Activated CD4-positive, alpha-beta memory T cell treated with anti-CD3 and anti-CD28 coated beads, Interleukin-2, amount 10 ng/mL, durations not matched to agents 7 days and 5 days (primary cell): ENCODE data around the gene CMYA5. TPM values are rescaled to one million over a fixed set of nuclear protein-coding genes. Genes with fewer than 3 reads are reported as not detected.
"Not testable (repeated sequence)": the region's sequence is repeated elsewhere in the genome, so short reads cannot be mapped to it uniquely, and the experiment has no call there.

ENCODE experiments used
- CTCF ChIA-PET: fragments of 350-600 bp; sonication (Branson Sonifier 250); formaldehyde crosslinking; loops from one replicate; lab custom pipeline; 2021; ENCODE audit warnings: antibody characterized with exemption, inconsistent platforms; lab: Charles Lee
- POLR2A ChIA-PET: fragments of 350-600 bp; sonication (Branson Sonifier 250); formaldehyde crosslinking; loops from one replicate; lab custom pipeline; 2021; ENCODE audit warnings: antibody characterized with exemption; lab: Charles Lee
- DNase-seq: peaks from one replicate; pipeline ENCODE4 v3.0.0-alpha.2; 2020
- H3K27ac Mint-ChIP-seq: one replicate; pipeline ENCODE4 v1.8.0; 2021; ENCODE audit warnings: mild to moderate bottlenecking, mixed read lengths
- H3K27me3 Mint-ChIP-seq: one replicate; pipeline ENCODE4 v1.8.0; 2021; ENCODE audit warnings: mixed read lengths
- H3K36me3 Mint-ChIP-seq: one replicate; pipeline ENCODE4 v1.8.0; 2021; ENCODE audit warnings: low read depth, mixed read lengths
- H3K4me1 Mint-ChIP-seq: one replicate; pipeline ENCODE4 v1.8.0; 2021; ENCODE audit warnings: mixed read lengths
- H3K4me3 Mint-ChIP-seq: one replicate; pipeline ENCODE4 v1.8.0; 2021; ENCODE audit warnings: mild to moderate bottlenecking, mixed read lengths
- H3K9me3 Mint-ChIP-seq: one replicate; pipeline ENCODE4 v1.8.0; 2021; ENCODE audit warnings: mixed read lengths
- total RNA-seq, 2 experiments: library from RNA; stranded (reverse); gene quantifications; one replicate each; pipeline ENCODE4 v1.2.3, GENCODE V29; 2021

Gene CMYA5
- total RNA-seq: under 1 TPM; 0.08 to 0.10 TPM

DNA sequence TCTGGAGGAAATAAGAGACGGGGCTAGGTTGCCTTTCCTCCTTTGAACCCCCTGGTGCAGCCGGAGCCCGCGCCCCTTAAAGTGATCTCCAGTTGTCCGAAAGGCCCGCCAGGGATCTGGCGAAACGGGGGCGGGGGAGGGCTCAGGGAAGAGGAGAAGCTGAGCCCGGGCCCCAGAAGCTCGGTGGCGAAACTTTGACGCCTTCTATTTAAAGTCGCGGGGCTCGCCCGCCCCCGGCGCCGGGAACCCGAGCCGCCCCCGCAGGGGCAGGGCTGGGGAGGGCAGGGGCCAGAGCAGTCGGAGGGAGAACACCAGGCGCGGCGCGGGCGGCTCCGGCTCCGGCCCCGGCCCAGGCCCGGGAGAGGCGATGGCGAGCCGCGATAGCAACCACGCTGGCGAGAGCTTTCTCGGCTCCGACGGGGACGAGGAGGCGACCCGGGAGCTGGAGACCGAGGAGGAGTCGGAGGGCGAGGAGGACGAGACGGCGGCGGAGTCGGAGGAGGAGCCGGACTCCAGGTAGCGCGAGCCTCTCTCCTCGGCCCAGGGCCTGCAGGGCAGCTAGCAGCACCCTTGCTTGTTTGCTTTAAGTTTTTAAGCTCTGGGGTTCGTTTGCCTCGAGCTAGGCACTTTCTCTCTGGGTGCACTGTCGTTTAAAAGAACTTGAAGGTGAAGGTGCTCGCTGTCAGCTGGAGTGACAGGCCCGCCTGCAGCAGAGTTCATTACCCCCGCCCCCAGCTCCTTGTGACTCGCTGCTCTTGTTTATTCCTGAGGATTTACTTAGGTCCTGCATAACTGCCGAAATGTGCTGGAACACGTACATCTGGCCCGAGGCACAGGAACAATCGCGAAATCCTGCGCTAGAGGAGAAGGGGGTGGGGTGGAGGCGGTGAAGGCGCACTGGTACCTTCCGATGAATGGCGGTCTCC lies at the start of gene CMYA5:
Gene CMYA5 (plus strand): TSS at position 296 of the 926 bp plus-strand sequence. CDS start 72 bp downstream, at position 368.
- CTCF ChIA-PET: interaction anchor here (0.7 kb wide), 1 partner anchor 229 kb away, joined by 3 read pairs; no protein-coding TSS in a partner anchor
- Mint-ChIP-seq H3K4me3 (no peak within 1 kb of the TSS), H3K9me3 (peaks cover 3% of the 10 kb centered on the region), H3K4me1 (peaks cover 10% of the 10 kb centered on the region), H3K27me3 (peaks cover 2% of the 10 kb centered on the region), H3K36me3 (peaks cover 31% of the 10 kb centered on the region), H3K27ac (no peak within 1 kb of the TSS)
- POLR2A ChIA-PET: no interaction called here
- DNase-seq: no peak

DNA sequence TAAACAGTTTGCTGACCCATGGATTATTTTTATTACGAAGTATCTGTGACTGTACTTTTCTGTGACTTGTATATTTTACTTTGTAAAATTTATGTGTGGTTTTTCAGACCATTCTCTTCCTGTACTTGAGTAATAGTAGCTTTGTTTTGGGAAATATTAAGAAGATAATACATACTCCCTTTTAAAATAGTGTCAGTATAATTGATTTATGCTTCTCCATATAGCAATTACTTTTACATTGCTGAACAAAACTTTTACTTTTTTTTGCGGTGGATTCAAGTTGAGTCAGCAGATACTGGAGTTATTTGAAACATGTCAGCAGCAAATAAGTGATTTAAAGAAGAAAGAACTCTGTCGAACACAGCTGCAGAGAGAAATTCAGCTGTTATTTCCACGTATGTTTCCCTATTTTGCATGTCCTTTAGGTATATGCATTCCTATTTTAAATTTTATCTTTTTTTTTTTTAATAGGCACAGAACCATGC lies 49.0 kb upstream of the CMYA5 start:
- ChIA-PET CTCF (no interaction called here), POLR2A (no interaction called here)
- no peak overlapping the region for H3K27ac Mint-ChIP-seq
- H3K27me3 Mint-ChIP-seq: no peaks in the 10 kb centered on the region
- H3K4me3 Mint-ChIP-seq: no peak overlapping the region
- peaks cover 8% of the 10 kb centered on the region for H3K4me1 Mint-ChIP-seq
- no peak for DNase-seq
- H3K9me3 Mint-ChIP-seq: no peaks in the 10 kb centered on the region
- H3K36me3 Mint-ChIP-seq: peaks cover 45% of the 10 kb centered on the region

DNA sequence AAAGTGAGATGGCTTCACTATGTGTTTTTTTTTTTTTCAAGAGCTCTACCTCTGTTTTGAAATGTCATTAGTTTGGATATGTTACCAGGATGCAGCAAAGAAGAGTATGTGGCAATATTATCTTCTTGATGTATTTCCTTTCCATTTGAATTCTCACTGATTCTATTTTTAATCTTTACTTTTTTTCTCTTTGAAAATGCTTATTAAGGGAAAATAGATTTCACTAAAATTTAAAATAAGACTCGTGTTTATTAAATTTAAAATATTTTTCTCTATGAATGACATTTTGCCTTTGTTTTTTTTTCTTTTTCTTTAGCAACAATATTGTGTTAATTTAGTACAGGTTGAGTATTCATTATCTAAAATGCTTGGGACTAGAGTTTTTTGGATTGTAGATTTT lies 48.2 kb upstream of the CMYA5 start:
- no peaks in the 10 kb centered on the region for H3K27me3 Mint-ChIP-seq
- H3K27ac Mint-ChIP-seq: no peak overlapping the region
- peaks cover 8% of the 10 kb centered on the region for H3K4me1 Mint-ChIP-seq
- H3K9me3 Mint-ChIP-seq: no peaks in the 10 kb centered on the region
- H3K36me3 Mint-ChIP-seq: peaks cover 50% of the 10 kb centered on the region
- ChIA-PET POLR2A (no interaction called here), CTCF (no interaction called here)
- no peak overlapping the region for H3K4me3 Mint-ChIP-seq
- DNase-seq: no peak

DNA sequence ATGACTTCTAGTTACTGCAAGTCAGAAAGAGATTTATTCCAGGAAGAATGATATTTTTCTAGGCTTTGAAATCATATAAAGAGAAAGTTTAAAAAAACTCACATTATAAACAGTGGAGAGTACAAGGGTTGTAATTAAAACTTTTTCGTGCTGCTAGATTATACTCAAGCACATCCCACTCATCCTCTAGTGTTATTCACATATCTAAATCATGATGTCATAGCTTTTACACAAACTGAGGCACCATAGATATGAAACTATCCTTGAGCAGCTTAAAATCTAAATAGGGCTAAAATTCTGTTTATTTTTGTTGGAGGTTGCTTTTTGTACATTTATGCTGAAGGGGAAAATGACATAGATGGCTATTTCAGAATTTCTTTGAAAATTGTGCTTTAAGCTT lies 47.4 kb upstream of the CMYA5 start:
- POLR2A ChIA-PET: no interaction called here
- H3K9me3 Mint-ChIP-seq: no peaks in the 10 kb centered on the region
- no peak for DNase-seq
- no peaks in the 10 kb centered on the region for H3K27me3 Mint-ChIP-seq
- peaks cover 8% of the 10 kb centered on the region for H3K4me1 Mint-ChIP-seq
- no peak overlapping the region for H3K27ac Mint-ChIP-seq
- no peak overlapping the region for H3K4me3 Mint-ChIP-seq
- H3K36me3 Mint-ChIP-seq: peaks cover 54% of the 10 kb centered on the region
- CTCF ChIA-PET: no interaction called here

DNA sequence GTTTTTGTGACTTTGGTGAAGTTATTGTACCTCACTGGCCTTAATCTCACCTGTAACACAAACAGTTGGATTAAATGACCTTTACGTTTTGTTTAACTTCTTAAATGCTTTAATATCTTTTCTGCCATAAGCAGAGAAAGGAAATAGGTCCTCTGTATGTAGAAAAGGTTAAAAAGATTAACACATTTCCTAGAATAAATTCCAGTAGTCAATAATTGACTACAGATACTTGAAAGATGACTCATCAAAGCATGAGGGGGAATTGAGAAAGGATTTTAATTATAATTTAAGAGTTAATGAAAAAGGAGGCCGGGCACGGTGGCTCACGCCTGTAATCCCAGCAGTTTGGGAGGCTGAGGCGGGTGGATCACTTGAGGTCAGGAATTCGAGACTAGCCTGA lies 35.8 kb upstream of the CMYA5 start:
- DNase-seq: no peak
- Mint-ChIP-seq H3K9me3 (no peaks in the 10 kb centered on the region), H3K4me1 (no peaks in the 10 kb centered on the region), H3K27me3 (no peaks in the 10 kb centered on the region), H3K36me3 (peaks cover 28% of the 10 kb centered on the region), H3K4me3 (no peak overlapping the region), H3K27ac (no peak overlapping the region)
- ChIA-PET CTCF (interaction anchor here (0.7 kb wide), 1 partner anchor 1100 kb away, joined by 3 read pairs; no protein-coding TSS in a partner anchor), POLR2A (no interaction called here)

DNA sequence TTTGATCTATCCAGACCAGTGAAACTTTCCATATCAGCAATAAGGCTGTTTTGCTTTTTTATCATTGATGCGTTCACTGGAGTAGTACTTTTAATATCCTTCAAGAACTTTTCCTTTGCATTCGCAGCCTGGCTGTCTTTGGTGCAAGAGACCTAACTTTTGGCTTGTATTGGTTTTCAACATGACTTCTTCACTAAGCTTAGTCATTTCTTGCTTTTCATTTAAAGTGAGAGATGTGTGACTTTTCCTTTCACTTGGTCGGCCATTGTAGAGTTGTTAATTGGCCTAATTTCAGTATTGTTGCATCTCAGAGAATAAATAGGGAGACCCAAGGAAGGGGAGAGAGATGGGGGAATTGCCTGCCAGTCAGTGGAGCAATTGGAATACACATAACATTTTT lies 26.4 kb upstream of the CMYA5 start:
- Mint-ChIP-seq H3K9me3 (no peaks in the 10 kb centered on the region), H3K36me3 (peaks cover 39% of the 10 kb centered on the region), H3K27ac (no peak overlapping the region), H3K4me1 (peaks cover 12% of the 10 kb centered on the region), H3K27me3 (no peaks in the 10 kb centered on the region), H3K4me3 (no peak overlapping the region)
- ChIA-PET POLR2A (no interaction called here), CTCF (no interaction called here)
- no peak for DNase-seq

DNA sequence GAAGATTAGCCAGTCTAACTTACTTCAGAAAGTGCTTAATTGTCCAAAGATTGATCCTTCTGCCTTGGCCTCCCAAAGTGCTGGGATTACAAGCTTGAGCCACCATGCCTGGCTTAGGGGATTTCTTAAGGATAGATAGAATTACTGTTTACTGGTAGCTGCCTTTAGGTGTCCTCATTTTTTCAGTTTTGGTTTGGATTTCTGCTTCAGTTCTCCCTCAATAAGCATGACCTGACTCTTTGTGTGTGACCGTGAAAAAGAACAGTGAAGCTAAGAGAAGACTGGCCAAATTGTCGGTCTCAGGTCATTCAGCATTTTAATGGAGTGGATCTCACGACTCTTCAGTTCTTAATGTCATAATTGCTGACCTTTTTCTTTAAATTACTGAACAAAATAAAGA lies 22.9 kb upstream of the CMYA5 start:
- ChIA-PET POLR2A (no interaction called here), CTCF (no interaction called here)
- no peak overlapping the region for H3K27ac Mint-ChIP-seq
- no peaks in the 10 kb centered on the region for H3K27me3 Mint-ChIP-seq
- H3K4me1 Mint-ChIP-seq: peaks cover 12% of the 10 kb centered on the region
- peaks cover 38% of the 10 kb centered on the region for H3K36me3 Mint-ChIP-seq
- H3K4me3 Mint-ChIP-seq: no peak overlapping the region
- no peak for DNase-seq
- H3K9me3 Mint-ChIP-seq: no peaks in the 10 kb centered on the region

DNA sequence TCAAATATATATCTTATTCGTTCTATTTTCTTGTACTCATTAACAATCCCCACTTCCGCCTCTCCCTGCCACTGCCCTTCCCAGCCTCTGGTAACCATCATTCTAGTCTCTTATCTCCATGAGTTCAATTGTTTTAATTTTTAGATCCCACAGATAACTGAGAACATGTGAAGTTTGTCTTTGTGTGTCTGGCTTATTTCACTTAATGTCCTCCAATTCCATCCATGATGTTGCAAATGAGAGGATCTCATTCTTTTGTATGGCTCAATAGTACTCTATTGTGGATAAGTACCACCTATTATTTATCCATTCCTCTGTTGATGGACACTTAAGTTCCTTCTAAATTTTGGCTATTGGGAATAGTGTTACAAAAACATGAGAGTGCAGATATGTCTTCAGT lies 17.2 kb upstream of the CMYA5 start:
- Mint-ChIP-seq H3K4me1 (no peaks in the 10 kb centered on the region), H3K4me3 (no peak overlapping the region), H3K36me3 (peaks cover 52% of the 10 kb centered on the region), H3K9me3 (no peaks in the 10 kb centered on the region), H3K27me3 (no peaks in the 10 kb centered on the region), H3K27ac (no peak overlapping the region)
- DNase-seq: no peak
- ChIA-PET CTCF (no interaction called here), POLR2A (no interaction called here)

DNA sequence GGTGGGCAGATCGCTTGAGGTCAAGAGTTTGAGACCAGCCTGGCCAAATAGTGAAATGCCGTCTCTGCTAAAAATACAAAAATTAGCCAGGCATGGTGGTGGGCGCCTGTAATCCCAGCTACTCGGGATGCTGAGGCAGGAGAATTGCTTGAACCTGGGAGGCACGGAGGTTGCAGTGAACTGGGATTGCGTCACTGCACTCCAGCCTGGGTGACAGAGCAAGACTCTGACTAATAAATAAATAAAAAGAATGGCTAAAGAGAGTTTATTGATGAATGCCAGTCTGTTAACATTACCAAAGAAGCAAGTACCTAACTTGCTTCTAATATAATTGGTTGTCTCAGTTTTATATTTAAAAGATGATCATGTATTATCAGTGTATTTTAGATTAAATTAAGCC lies 13.3 kb upstream of the CMYA5 start:
- H3K27ac Mint-ChIP-seq, H3K9me3 Mint-ChIP-seq, POLR2A ChIA-PET, H3K27me3 Mint-ChIP-seq, H3K4me1 Mint-ChIP-seq, H3K4me3 Mint-ChIP-seq, DNase-seq, CTCF ChIA-PET: not testable (repeated sequence)
- peaks cover 59% of the 10 kb centered on the region for H3K36me3 Mint-ChIP-seq

DNA sequence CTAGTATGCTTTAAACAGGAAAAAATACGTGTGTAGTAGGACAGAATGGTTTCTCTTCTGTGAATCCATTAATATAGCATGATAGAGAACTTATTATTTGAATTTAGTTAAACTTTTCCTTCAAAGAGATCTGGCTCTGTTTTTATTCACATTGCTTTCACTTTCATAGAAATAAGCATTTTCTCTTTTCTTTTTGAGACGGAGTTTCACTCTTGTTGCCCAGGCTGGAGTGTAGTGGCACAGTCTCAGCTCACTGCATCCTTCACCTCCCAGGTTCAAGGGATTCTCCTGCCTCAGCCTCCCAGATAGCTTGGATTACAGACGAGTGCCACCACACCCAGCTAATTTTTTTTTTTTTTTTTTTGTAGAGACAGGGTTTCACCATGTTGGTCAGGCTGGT lies 7.5 kb upstream of the CMYA5 start:
- CTCF ChIA-PET: interaction anchor here (0.5 to 1.6 kb wide), 3 partner anchors 49 to 401 kb away, joined by 3 to 6 read pairs (median 3); no protein-coding TSS in a partner anchor
- peaks cover 60% of the 10 kb centered on the region for H3K36me3 Mint-ChIP-seq
- H3K27ac Mint-ChIP-seq, H3K9me3 Mint-ChIP-seq, H3K27me3 Mint-ChIP-seq, POLR2A ChIA-PET, DNase-seq: not testable (repeated sequence)
- H3K4me1 Mint-ChIP-seq: peaks cover 26% of the 10 kb centered on the region
- peak overlapping the region; percentile 8 for H3K4me3 Mint-ChIP-seq

DNA sequence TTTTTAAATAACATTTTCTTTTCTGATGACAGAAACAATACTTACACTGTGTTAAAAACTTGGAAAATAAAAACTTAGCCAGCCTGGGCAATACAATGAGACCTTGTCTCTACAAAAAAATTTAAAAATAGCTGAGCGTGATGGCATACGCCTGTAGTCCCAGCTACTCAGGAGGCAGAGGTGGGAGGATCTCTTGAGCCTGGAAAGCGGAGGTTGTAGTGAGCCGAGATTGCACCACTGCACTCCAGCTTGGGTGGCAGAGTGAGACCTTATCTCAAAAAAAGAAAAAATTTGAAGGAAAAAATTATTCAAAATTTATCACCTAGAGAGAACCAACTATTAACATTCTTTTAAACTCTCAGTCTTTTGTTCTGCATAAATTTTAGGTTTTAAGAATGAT lies 4.9 kb upstream of the CMYA5 start:
- POLR2A ChIA-PET: no interaction called here
- peaks cover 3% of the 10 kb centered on the region for H3K9me3 Mint-ChIP-seq
- no peak for DNase-seq
- peaks cover 26% of the 10 kb centered on the region for H3K4me1 Mint-ChIP-seq
- CTCF ChIA-PET: no interaction called here
- H3K4me3 Mint-ChIP-seq: no peak overlapping the region
- H3K27ac Mint-ChIP-seq: no peak overlapping the region
- peaks cover 59% of the 10 kb centered on the region for H3K36me3 Mint-ChIP-seq
- no peaks in the 10 kb centered on the region for H3K27me3 Mint-ChIP-seq

DNA sequence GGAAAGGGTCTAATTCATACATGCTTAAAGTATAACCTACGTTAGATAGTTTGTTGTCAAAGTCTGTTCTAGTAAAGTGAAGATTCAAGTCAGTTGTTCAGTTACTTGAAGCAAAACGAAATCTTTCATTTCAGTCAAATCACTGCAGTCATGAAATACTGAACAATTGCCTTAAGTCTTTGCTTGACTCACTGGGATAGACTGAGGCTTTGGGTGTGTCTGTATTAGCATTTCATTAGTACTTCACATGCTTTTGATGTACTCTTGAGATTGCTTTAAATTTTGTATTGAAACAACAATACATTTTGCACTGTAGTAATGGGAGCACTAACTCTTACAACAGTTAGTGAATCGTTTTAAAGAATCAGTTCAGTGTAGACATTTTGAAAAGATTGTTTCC lies 4.0 kb upstream of the CMYA5 start:
- ChIA-PET POLR2A (no interaction called here), CTCF (interaction anchor here (0.7 kb wide), 1 partner anchor 47 kb away, joined by 3 read pairs; no protein-coding TSS in a partner anchor)
- no peak for DNase-seq
- H3K27ac Mint-ChIP-seq: peak overlapping the region; percentile 28
- peaks cover 23% of the 10 kb centered on the region for H3K4me1 Mint-ChIP-seq
- peaks cover 3% of the 10 kb centered on the region for H3K9me3 Mint-ChIP-seq
- H3K27me3 Mint-ChIP-seq: no peaks in the 10 kb centered on the region
- peaks cover 55% of the 10 kb centered on the region for H3K36me3 Mint-ChIP-seq
- H3K4me3 Mint-ChIP-seq: no peak overlapping the region

DNA sequence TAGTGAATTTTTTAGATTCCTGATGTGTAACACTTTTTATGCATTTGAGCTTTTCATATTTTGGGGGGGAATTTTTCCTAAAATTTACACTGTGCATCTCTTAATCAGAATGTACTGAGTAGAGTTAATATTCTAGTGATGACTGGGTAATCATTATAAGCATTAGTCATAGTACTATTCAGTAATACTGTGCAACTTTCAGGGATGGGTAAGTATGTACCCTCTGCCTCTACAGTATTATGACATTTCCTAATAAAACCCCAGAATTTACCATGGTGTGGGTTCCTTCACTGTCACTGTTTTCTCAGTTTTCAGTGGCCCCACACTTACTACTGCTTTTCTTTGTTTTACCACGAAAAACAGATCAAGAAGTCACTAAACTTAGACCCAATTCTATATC lies 2.8 kb upstream of the CMYA5 start:
- Mint-ChIP-seq H3K27me3 (no peaks in the 10 kb centered on the region), H3K9me3 (peaks cover 3% of the 10 kb centered on the region), H3K36me3 (peaks cover 48% of the 10 kb centered on the region), H3K27ac (no peak overlapping the region), H3K4me1 (peaks cover 14% of the 10 kb centered on the region), H3K4me3 (no peak overlapping the region)
- DNase-seq: no peak
- POLR2A ChIA-PET: no interaction called here
- CTCF ChIA-PET: no interaction called here
